ENCODE data around the gene TMEM185A.
"Not testable (repeated sequence)": the region's sequence is repeated elsewhere in the genome, so short reads cannot be mapped to it uniquely, and the experiment has no call there.

Gene TMEM185A

DNA sequence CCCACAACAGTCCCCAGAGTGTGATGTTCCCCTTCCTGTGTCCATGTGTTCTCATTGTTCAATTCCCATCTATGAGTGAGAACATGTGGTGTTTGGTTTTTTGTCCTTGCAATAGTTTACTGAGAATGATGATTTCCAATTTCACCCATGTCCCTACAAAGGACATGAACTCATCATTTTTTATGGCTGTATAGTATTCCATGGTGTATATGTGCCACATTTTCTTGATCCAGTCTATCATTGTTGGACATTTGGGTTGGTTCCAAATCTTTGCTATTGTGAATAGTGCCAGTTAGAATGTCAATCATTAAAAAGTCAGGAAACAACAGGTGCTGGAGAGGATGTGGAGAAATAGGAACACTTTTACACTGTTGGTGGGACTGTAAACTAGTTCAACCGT lies 11.9 kb downstream of the TMEM185A start:
- not testable (repeated sequence) for DNase-seq

DNA sequence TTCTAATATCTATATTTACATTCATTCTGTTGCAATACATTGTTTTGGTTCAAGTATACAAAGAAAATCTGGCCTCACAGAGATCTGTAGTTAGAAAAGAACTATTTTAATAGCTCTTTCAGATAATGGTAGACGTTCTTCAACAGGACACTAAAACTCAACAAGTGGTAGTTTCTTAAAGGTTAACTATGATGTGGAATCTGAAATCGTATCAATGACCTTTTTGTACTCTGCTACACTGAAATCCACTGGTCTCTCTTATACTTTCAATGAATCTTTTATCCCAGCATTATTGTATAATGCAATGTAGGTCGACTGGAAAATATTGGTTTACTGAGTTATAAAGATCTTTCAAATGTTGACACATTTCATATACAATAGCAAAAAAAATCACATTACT lies 12.7 kb downstream of the TMEM185A start:
- no peak for DNase-seq

DNA sequence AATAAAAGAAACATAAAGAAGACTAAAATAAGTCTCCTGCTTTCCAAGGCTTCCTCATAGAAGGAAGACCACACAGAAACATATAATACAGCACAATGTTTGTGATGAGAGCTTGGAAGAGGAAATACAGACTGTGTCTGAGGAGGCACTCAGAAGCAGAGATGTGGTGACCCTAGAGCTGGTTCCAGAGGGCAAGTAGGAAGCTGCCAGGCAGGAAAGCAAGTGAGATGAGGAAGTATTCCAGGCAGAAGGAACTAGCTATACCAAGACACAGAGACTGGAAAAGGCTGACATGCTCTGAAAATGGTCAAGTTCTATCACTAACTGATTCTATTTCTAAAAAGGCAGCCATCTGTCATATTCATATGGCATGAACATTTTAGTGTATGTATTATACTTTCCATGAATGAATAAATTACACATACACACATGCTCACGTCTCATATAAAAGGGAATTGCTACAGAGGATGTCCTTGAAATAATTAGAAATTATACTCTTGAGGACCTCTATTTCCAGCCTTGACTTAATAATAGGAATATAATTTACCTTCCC lies 19.9 kb downstream of the TMEM185A start:
- no peak for DNase-seq

DNA sequence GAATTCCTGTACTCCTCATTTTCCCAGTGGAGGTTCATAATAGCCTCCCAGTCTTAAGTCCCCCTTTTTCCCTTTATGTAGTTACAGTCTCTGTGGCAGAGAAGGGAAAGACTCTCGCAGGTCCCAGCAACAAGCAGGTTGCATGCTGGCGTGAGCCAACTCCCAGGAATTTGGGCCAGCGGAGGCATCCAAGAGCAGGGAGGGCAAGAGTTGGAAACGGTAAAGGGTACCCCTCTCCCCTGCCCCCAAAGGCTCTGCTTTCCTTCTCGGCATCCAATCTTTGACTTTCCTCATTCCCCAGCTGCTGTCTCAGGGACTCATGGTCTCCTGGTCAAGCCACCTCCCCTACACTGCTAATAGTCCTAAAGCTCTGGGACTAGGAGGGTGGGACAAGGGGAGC lies 21.1 kb downstream of the TMEM185A start:
- no peak for DNase-seq

DNA sequence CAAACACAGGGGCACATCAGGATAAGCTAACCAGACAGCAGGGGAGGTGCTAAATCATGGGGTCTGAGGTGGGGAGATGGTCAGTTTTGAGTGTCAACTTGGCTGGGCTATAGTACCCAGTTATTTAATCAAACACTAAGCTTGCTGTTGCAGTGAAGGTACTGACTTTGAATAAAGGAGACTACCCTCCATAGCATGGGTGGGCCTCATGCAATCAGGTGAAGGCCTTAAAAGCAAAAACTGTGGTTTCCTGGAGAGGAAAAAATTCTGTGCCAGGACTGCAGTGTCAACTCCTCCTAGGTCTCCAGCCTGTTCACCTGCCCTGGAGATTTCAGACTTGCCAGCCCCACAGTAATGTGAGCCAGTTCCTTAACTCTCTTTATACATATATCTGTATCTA lies 23.9 kb downstream of the TMEM185A start:
- no peak for DNase-seq

DNA sequence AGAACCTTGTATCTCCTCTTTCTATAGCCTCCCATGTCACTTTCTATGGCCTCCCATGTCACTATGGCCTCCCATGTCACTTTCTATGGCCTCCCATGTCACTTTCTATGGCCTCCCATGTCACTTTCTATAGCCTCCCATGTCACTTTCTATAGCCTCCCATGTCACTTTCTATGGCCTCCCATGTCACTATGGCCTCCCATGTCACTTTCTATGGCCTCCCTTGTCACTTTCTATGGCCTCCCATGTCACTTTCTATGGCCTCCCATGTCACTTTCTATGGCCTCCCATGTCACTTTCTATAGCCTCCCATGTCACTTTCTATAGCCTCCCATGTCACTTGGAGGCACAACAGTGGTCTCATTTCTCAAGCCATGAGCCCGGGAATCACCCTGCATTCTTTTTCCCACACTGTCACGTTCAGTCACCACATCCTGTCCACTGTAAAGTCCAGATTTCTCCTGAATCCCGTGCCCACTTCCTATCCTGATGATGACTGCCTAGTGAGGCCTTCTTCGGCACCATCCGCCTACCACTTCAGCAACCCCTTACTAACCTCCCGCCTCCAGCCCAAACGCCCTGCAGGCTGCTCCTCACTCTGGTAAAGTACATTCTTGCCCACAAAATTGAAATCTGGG lies 26.2 kb downstream of the TMEM185A start:
- not testable (repeated sequence) for DNase-seq

DNA sequence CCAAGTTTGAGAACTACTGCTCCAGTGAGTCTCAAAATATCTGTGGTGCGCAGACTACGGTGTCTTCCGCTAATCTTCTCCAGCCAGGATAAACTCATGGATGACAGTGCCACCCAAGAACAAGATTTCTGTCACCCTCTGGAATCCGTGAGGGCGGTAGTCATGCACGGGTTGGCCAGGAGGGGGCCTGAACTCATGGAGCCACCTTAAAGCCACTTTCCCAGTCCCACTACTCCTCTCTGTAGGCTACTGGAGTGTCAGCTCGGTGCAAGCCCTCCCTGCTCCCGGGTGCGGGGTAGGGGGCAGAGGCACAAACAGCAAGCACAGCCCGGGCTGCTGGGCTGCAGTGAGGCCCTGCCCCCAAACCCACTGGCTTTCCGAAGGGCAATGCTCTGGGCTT lies 33.0 kb downstream of the TMEM185A start:
- not testable (repeated sequence) for DNase-seq

DNA sequence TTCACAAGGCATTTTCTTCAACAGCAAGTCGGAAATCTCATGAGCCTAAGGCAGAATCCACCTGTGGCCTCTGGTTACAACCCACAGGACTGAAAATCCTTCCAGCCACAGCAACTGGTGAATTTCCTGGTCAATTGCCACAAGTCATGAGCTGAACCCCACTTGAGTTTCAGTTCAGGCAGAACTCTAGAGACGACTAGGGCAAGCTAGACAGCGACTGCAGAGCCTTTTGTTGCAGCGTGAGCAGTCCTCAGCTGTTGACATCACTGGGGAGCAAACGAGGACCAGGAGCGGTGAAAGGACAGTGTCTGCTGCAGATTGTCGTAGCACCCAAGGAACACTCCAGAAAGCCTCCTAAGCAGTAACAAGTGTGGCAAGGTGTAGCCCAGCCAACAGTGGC lies 35.6 kb downstream of the TMEM185A start:
- DNase-seq = not testable (repeated sequence)

DNA sequence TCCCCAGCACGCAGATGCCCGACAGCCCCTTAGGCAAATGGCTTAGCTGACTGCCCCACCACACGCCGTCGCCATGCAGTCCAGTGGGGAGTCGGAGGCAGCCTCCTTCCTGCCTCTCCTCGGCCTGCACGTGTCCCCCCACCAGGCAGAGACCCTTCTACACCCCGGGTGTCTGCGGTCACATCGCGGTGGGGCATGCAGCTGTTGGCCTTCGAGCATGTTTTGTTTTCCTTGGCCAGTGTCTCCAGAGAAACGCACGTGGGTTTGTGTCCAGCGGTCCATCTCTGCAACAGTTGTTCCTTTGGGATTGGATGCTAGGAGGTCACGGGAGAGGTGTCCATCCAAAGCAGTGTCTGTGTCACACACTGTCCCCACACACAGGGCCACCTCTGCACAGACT lies 36.4 kb downstream of the TMEM185A start, which contains the start of gene HSFX2:
Gene HSFX2, minus strand, starts transcription at position 101 of the 400 bp plus-strand sequence. CDS start 614 bp downstream, outside the sequence.
- DNase-seq = not testable (repeated sequence)

DNA sequence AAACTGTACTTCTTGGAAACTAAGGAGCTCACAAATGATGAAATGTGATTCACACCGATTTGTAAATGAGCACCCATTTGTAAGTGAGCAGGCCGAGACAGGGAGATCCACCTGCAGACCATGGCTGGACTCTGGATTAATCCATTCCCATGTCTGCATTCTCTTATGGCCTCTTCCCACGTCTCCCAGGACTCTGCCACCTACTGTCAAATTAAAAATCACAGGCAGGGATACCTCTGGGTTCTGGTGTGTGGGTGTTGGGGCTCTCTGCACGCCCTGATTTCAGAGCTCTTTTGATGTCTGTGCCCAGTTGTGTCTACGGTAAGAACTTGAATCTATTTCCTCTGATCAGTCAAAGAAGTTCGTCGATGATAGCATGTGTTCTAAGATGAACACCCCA lies 40.6 kb downstream of the TMEM185A start:
- DNase-seq = not testable (repeated sequence)

DNA sequence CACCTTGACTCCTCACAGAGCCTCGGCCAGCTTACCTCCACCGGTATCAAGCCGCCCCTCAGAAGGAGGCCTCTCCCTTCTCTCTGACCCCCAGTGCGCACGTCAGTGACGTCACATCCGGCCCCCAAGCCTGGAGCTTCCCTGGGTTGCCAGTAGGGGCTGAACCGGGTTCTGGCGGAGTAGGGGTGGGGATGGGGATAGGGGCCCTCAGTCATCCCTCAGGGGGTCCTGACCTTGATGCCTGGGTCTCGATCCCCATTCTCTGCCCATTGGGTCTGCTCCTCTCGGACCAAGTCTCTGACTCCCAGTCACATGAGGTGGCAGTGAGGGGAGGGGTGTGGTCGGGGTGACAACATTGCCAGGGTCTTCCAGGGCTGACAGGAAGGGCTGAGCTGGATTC lies 44.2 kb downstream of the TMEM185A start, which contains the start of gene MAGEA9B:
Gene MAGEA9B, minus strand, starts transcription at position 101 of the 400 bp plus-strand sequence. CDS start 4,280 bp downstream, outside the sequence.
- not testable (repeated sequence) for DNase-seq

DNA sequence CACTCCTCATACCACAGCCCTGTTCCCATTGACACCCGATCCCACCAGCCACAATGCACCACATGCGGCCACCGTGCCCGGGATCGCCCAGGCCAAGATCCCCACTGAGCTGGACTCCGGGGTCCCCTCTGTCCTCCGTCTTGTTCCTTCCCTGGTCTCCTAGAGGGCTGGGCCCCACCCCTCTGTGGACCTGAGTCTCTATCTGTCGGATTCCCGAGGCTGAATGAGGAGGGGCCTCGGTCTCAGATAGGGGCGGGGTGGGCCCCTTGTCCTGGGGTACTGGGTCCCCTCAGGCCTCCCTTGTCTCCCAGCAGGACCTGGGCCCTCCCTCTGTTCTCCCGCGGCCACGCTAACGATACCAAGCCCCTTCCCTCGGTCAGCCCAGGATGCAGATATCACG lies 46.0 kb downstream of the TMEM185A start:
- not testable (repeated sequence) for DNase-seq

DNA sequence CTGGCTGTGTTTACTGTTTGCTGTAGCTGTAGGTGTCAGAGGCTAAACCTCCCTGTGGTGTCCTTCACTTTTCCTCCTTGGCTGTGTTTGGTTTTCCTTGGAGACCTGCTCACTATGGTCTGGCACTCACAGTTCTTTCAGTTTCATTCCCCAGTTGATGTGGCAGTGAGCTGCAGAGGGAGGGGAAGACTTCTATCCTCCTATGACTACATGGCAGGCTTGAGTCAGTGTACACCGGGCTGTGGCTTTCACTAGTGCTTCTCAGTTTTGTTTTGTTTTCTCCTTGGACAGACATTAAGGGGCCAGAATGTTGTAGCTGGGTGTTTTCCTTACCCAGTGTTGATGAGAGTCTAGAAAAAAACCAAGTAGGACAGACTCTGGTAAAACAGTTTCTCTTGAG lies 58.1 kb downstream of the TMEM185A start:
- not testable (repeated sequence) for DNase-seq

DNA sequence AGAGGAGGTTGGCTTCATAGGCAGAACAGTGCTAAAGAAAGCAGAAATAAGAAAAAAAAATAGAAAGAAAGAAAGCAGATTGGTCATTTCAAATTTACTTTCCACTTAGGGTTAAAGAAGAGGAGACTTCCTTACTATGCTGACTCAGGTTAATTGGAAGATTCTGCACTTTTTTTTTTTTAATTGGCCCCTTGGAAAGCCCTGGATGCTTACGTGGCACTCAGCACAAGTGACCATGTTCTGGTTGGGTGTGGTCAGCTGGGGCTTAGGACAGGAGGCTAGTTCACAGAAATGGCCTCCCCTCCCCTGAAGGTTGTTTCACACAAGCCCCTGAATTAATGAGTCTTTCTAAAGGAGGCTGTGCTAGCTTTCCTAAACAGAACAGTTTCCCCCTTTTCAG lies 58.8 kb downstream of the TMEM185A start:
- no peak for DNase-seq

DNA sequence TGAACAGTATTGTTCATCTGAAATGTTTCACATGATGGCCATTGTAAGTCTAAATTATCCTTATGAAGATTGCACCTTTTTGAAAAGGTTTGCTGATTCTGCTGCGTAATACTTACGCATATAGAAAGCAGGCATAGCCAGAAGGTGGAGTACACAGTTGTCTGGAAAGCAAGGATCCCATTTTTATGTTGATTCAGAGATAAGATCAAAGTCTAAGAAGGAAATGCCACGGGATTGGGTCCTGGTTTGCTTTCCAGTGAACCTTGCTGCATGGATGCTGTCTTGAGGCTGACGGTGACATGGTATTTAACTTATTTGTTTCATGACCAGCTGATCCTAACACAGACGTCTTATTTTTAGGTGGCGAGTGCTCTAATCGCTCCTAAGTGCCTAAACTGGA lies 59.8 kb downstream of the TMEM185A start:
- DNase-seq = no peak

DNA sequence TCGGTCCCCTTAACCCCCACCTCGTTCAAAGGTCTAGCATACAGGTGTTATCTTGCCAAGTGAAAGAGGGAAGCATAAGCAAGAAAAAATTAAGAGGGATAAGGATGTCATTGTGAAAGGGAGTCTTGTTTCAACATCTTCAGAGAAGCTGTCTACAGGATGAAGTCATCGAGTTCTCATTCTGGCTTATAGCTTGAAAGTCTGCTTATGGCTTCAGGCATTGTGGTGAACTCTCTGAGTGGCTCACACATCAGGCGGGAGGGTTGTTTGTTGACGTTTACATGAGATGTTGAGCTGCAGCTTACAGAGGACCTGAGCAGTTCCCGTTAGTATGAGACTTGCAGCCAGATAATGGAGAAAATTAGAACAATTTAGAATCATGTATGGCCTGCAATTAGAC lies 60.9 kb downstream of the TMEM185A start:
- DNase-seq = peak; percentile 17

DNA sequence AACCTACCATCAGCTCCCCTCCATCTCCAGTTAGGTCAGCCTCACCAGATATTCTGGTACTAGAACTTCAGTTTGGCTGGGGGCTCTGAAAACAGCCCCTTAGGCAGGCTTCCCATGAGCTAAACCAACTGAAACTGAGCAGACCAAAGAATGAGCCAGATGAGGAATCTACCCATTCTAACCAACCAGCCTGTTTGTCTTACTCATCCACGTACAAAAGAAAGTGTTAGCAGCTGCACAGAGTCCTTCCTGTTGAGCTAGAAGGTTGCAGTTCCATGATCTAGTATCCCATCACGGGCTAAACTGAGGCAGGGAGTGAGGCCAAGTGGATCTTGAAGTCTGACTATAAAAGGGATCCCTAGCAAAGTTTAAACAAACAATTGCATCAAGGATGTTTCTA lies 61.8 kb downstream of the TMEM185A start:
- peak; percentile 35 for DNase-seq

DNA sequence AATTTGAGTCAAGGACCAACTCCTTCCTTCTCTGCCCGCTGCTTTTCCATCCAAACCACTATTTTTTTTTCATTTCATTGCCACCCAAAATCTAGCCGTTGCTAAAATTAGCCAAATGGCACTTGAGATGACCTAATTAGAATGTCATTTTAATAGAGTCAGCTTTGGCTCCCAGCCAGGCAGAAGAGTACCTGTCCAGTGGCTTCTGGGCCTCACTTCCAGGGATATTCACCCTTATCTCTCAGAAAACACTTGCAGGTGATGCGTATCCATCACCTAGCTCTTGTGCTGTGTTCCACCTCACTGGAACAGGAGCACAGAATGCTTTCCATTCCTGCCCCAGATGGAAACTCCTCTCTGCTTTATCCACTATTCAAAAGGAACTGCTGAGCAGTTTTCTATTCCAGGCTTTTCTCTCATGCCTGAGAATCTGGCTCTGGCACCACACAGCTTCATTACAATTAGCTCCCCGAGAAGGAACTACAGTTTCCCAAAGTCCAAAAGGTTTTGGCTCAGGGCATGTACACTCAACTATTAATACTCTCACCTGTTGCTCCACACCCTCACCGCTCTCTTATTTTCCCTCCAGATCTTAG lies 62.8 kb downstream of the TMEM185A start:
- DNase-seq = no peak

DNA sequence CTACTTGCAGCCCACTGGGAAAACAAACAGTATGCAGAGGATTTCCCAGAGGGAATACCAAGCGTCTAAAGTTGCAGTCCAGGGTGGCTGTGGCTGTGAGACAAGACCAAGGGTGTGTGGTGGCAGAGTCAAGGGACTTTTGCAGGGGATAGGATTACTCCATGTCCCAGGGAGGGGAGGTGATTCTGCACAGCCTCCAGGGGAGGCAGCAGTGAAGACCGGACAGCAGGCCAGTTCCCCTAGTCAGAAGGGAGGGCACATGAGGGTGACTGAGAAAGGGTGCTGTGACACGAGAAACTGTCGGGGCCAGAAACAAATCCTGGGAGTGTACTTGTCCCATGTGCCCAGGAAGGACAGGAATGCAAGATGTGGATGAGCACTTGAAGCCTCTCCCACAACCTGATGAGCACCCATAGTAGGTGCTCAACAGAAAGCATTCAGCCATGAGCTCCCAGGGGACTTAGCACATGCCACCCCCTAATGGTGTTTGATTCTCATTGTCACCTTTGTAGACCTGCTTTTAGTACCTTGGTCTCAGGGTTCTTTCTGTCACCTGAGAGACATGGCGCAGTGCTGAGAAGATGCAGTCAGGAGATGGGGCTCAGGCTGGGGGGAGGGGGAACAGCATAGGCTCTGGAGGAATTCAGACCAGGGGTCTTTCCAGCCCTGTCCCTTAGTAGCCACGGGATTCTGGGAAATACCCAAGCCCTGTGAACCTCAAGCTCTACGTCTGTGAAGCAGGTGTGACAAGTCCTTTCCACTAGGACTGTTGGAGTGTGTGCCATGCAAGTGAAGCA lies 63.8 kb downstream of the TMEM185A start:
- no peak for DNase-seq

DNA sequence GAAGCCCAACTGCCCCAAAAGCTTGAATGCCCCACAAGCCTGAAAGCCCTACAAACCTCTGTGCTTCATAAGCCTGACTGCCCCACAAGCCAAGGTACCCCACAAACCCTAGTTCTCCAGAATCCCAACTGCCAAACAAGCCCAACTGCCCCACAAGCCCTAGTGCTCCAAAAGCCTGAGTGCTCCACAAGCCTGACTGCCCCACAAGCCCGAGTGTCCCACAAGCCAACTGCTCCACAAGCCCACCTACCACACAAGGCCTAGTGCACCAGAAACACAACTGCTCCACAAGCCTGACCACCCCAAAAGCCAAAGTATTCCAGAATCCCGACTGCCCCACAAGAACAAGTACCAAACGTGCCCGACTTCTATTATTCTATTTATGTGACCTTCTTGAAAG lies 68.2 kb downstream of the TMEM185A start:
- DNase-seq = no peak

DNA sequence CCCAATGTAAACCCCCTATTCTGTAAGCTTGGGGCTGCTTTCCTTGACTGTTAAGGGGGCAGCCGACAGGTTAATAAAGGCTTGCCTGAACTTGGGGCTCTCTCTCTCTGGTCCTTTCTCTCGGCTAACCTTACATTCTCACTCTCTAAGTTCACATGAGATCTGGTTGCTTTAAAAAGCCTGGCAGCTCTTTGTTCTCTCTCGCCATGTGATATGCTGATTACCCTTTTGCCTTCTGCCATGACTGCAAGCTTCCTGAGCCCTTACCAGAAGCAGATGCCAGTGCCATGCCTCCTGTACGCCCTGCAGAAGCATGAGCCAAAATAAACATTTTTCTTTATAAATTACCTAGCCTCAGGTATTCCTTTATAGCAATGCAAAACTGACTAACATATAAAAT lies 76.3 kb downstream of the TMEM185A start:
- not testable (repeated sequence) for DNase-seq

DNA sequence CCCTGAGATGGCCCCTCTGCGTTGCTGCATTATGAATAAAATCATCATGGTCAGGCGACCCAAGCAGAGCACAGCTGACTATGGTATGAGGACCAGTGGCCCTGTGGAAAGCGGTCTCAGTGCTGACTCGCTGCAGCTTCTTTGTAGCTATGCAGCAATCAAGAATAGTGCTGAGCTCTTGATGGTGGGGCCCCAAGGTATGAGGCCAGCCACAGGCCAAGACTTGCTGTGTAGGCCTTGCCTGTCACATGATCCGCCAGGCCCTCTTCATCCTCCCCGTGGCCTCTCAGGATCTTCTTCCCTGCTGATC lies 79.7 kb downstream of the TMEM185A start:
- not testable (repeated sequence) for DNase-seq

DNA sequence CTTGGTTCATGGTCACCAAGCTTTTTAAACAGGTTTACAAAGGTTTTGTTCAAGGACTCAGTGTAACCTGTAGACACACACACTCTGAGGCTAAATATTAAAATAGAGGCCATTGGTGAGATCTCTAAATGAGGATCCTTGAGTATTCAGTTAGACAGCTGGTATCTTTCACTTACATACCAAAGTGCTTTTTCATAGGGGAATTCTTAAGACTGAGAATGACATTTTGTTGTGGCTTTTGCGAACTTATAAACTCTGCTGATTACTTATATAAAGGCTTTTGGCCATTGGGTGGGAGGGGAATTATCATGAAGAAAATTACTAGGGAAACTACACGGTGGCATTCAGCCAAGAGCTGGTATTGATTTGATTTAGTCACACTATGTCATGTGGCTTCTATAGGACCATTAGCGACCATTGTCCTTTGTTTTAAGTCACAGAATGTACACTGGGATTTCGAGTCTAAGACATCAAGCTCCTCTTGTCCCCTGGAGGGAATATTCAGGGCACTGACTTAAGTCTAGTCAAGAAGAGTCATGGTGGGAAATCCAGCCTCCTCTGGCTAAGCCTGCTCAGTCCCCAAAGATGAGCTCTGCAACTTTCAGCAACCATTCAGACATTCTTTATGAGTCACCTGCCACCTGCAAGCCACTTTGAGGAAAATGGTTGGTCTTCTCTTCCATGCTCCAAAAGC lies 80.2 kb downstream of the TMEM185A start:
- DNase-seq = not testable (repeated sequence)
